PC-3 (cell line): ENCODE measurements around the gene XAF1. TPM values are rescaled to one million over a fixed set of nuclear protein-coding genes. Genes with fewer than 3 reads are reported as not detected.
"Not testable (repeated sequence)": the region's sequence is repeated elsewhere in the genome, so short reads cannot be mapped to it uniquely, and the experiment has no call there.

Experiments
- ATAC-seq: fragments of 200-7000 bp; cut with Tn5 transposase; 2 replicates; pipeline ENCODE4 v1.9.1; 2020; ENCODE audit warnings: mild to moderate bottlenecking, moderate library complexity
- BruUV-seq: library from RNA; stranded (reverse); fragments of 400-500 nt; replicated peaks from 2 replicates; lab custom pipeline; 2021; lab: Mats Ljungman, UMichigan
- CTCF ChIA-PET: fragments of 300-600 bp; sonication (Branson Sonifier 250); formaldehyde crosslinking; loops from one replicate; lab custom pipeline; 2022; ENCODE audit warnings: antibody characterized with exemption; lab: Charles Lee
- POLR2A ChIA-PET: fragments of 300-600 bp; sonication (Branson Sonifier 250); formaldehyde crosslinking; loops from one replicate; lab custom pipeline; 2022; ENCODE audit warnings: antibody characterized with exemption; ENCODE audit not compliant: unreplicated experiment; lab: Charles Lee
- DNase-seq: peaks from one replicate; pipeline ENCODE4 v3.0.0-alpha.2; 2015
- H2AFZ ChIP-seq: fragments of 300-600 bp; sonication (generic); 2 replicates; pipeline ENCODE4 v1.6.0; 2016; ENCODE audit warnings: antibody characterized with exemption, low read length
- H3F3A ChIP-seq: fragments of 300-600 bp; sonication (generic); one replicate; pipeline ENCODE4 v1.6.0; 2017; ENCODE audit warnings: antibody characterized with exemption, low read length, control low read depth, mild to moderate bottlenecking; ENCODE audit not compliant: unreplicated experiment
- H3K27ac ChIP-seq: fragments of 300-600 bp; sonication (generic); 2 replicates; pipeline ENCODE4 v1.5.1; 2016; ENCODE audit warnings: mild to moderate bottlenecking, low read length
- H3K27me3 ChIP-seq: fragments of 300-600 bp; sonication (generic); 2 replicates; pipeline ENCODE4 v1.6.1; 2016; ENCODE audit warnings: low read length, mixed read lengths
- H3K36me3 ChIP-seq: fragments of 300-600 bp; sonication (generic); 2 replicates; pipeline ENCODE4 v1.6.1; 2016; ENCODE audit warnings: low read depth, mixed run types, low read length, mixed read lengths
- H3K4me1 ChIP-seq: fragments of 300-600 bp; sonication (generic); 2 replicates; pipeline ENCODE4 v1.5.1; 2016; ENCODE audit warnings: low read length; ENCODE audit not compliant: insufficient read depth
- H3K4me2 ChIP-seq: fragments of 300-600 bp; sonication (generic); 2 replicates; pipeline ENCODE4 v1.6.0; 2016; ENCODE audit warnings: low read length
- H3K4me3 ChIP-seq: fragments of 300-600 bp; sonication (generic); 2 replicates; pipeline ENCODE4 v1.5.1; 2016; ENCODE audit warnings: mild to moderate bottlenecking, low read length, mixed read lengths
- H3K79me2 ChIP-seq: fragments of 300-600 bp; sonication (generic); 2 replicates; pipeline ENCODE4 v1.6.1; 2017; ENCODE audit warnings: low read length, mixed read lengths
- H3K9ac ChIP-seq: fragments of 300-600 bp; sonication (generic); 2 replicates; pipeline ENCODE4 v1.6.0; 2016; ENCODE audit warnings: mild to moderate bottlenecking, low read length
- H3K9me2 ChIP-seq: fragments of 300-600 bp; sonication (generic); replicated peaks from 2 replicates; pipeline ENCODE4 v1.6.1; 2016; ENCODE audit warnings: mixed run types, low read length, mixed read lengths
- H3K9me3 ChIP-seq: fragments of 300-600 bp; sonication (generic); 2 replicates; pipeline ENCODE4 v1.6.1; 2016; ENCODE audit warnings: low read length, mixed read lengths
- H4K20me1 ChIP-seq: fragments of 300-600 bp; sonication (generic); 2 replicates; pipeline ENCODE4 v1.6.1; 2016; ENCODE audit warnings: low read length, mixed read lengths
- CTCF ChIP-seq: fragments of 300-600 bp; sonication (generic); conservative IDR thresholded peaks from 2 replicates; pipeline ENCODE4 v1.5.1; 2017; ENCODE audit warnings: antibody characterized with exemption, low read depth, mild to moderate bottlenecking, low read length
- EZH2 ChIP-seq: fragments of 300-600 bp; sonication (generic); IDR thresholded peaks from one replicate; pipeline ENCODE4 v1.6.1; 2017; ENCODE audit warnings: antibody characterized with exemption, mild to moderate bottlenecking, low read length; ENCODE audit not compliant: unreplicated experiment
- EZH2phosphoT487 ChIP-seq: fragments of 300-600 bp; sonication (generic); IDR thresholded peaks from 2 replicates; pipeline ENCODE4 v1.6.1; 2018; ENCODE audit warnings: mild to moderate bottlenecking, antibody characterized with exemption, low read length, borderline replicate concordance
- intact Hi-C: fragments of 100-400 bp; cut with micrococcal nuclease; formaldehyde crosslinking; loops from 2 replicates; pipeline ENCODE4 v1.9.0; 2023
- total RNA-seq: library from RNA; depleted of rRNA; stranded (reverse); fragments of >200 nt; gene quantifications from 2 replicates; pipeline ENCODE4 v1.2.3, GENCODE V29; 2014

The XAF1 gene
- total RNA-seq, 1 experiment from 2014 or later, result not detected

DNA sequence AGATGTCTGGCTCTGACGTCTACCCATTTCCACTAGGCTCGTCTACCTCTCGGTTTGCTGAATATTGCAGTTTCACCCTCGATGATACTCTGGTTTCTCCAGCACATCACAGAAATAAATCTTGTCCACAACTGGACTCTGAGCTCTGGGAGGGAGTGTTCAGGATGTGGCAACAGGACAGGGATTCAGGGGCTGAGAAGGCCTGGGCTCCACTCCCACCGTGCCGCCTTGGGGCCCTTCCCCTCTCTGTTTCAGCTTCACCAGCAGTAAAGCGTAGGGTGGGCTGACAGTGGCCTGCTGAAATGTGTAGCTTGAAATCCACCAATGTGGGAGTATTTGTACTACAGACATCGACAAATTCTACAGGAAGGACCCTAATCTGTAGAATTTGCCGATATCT, 55.7 kb downstream of the XAF1 start:
- Histone ChIP-seq H4K20me1 (no peaks in the 10 kb centered on the region), H3F3A (no peaks in the 10 kb centered on the region), H3K9me3 (no peaks in the 10 kb centered on the region), H3K4me3 (no peak overlapping the region), H3K4me2 (no peak overlapping the region), H3K36me3 (no peaks in the 10 kb centered on the region), H3K9ac (no peak overlapping the region), H3K27ac (no peak overlapping the region), H3K79me2 (no peaks in the 10 kb centered on the region), H3K4me1 (no peaks in the 10 kb centered on the region), H3K27me3 (0 out of 2 replicates have a peak, but pooled peaks cover 4% of the 10 kb centered on the region), H2AFZ (no peak overlapping the region), H3K9me2 (no peaks in the 10 kb centered on the region)
- no peak for TF ChIP-seq EZH2phosphoT487
- no peak for TF ChIP-seq EZH2
- no peak for TF ChIP-seq CTCF
- ATAC-seq (no peak), DNase-seq (no peak)
- POLR2A ChIA-PET, result no interaction called here
- CTCF ChIA-PET, result no interaction called here
- intact Hi-C loops, result no loop called here
- BruUV-seq, result no TSS peak

DNA sequence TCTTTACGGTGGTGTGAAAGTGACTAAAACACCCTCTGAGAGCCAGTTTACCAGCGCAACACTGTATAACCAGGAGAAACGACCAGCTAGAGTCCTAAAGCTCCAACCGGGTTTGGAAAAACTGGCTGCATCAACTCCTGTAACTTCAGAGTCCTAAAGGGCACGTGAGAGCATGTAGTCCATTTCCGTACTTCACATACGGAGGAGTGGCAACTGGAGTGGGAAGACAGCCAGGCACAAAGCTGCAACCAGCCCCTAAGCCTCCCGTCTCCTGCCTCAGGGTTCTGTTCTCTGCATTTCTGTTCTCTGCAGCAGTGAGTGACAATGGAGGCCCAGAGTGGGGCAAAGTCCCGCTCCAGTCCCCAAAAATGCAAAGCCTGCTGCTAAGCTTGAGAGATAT, 56.4 kb downstream of the XAF1 start:
- H3K27me3 ChIP-seq, result 0 out of 2 replicates have a peak, but pooled peaks cover 4% of the 10 kb centered on the region
- no peaks in the 10 kb centered on the region for H3K36me3 ChIP-seq
- no peak overlapping the region for H2AFZ ChIP-seq
- H3K9me2 ChIP-seq, result no peaks in the 10 kb centered on the region
- no peaks in the 10 kb centered on the region for H3K79me2 ChIP-seq
- H3K4me2 ChIP-seq, result no peak overlapping the region
- no peaks in the 10 kb centered on the region for H3K4me1 ChIP-seq
- TF ChIP-seq EZH2phosphoT487 (no peak), EZH2 (no peak), CTCF (no peak)
- H3K4me3 ChIP-seq, result no peak overlapping the region
- H3K9ac ChIP-seq, result no peak overlapping the region
- no peaks in the 10 kb centered on the region for H3K9me3 ChIP-seq
- no peak overlapping the region for H3K27ac ChIP-seq
- ATAC-seq (no peak), DNase-seq (no peak)
- BruUV-seq, result no TSS peak
- H3F3A ChIP-seq, result no peaks in the 10 kb centered on the region
- intact Hi-C loops, result no loop called here
- POLR2A ChIA-PET, result no interaction called here
- no peaks in the 10 kb centered on the region for H4K20me1 ChIP-seq
- CTCF ChIA-PET, result no interaction called here

DNA sequence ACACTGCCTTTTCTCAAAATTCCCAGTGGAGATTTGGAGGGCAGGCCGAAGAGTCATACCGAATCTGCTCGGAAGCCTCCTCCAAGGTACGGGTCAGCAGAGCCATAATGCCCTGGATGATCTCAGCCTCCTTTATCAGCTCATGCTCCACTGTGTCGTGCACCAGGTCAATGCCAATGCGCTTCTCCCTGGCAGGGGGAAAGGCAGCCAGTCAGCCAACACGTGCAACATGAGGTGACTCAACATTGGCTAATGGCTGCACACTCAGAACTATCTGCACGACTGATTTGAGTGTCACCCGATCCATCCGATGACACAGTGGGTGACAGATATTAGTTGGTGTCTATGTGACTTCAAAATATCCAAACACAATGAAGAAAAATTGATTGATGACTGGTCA, 59.9 kb downstream of the XAF1 start:
- CTCF ChIA-PET, result no interaction called here
- intact Hi-C loops, result no loop called here

DNA sequence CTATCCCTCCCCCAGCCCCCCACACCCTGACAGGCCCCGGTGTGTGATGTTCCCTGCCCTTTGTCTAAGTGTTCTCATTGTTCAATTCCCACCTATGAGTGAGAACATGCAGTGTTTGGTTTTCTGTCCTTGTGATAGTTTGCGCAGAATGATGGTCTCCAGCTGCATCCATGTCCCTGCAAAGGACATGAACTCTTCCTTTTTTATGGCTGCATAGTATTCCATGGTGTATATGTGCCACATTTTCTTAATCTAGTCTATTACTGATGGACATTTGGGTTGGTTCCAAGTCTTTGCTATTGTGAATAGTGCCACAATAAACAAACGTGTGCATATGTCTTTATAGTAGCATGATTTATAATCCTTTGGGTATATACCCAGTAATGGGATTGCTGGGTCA, 60.5 kb downstream of the XAF1 start:
- H3K4me2 ChIP-seq, H2AFZ ChIP-seq, H3K9me3 ChIP-seq, H3K27me3 ChIP-seq, H3F3A ChIP-seq, H3K79me2 ChIP-seq, intact Hi-C loops, H3K4me1 ChIP-seq, ATAC-seq, H3K9me2 ChIP-seq, H3K9ac ChIP-seq, H4K20me1 ChIP-seq, H3K4me3 ChIP-seq, H3K27ac ChIP-seq, POLR2A ChIA-PET, BruUV-seq, DNase-seq, CTCF ChIA-PET, H3K36me3 ChIP-seq: not testable (repeated sequence)

More for the DNA sequence above, 59.9 kb downstream of the XAF1 start:
- no peaks in the 10 kb centered on the region for H3F3A ChIP-seq
- no peaks in the 10 kb centered on the region for H3K36me3 ChIP-seq
- no peaks in the 10 kb centered on the region for H3K79me2 ChIP-seq
- BruUV-seq, result no TSS peak
- H3K9me3 ChIP-seq, result no peaks in the 10 kb centered on the region
- no peaks in the 10 kb centered on the region for H3K4me1 ChIP-seq
- POLR2A ChIA-PET, result no interaction called here
- ATAC-seq (no peak), DNase-seq (peak; percentile 37)
- no peak overlapping the region for H3K4me2 ChIP-seq
- no peak for TF ChIP-seq EZH2phosphoT487
- no peak for TF ChIP-seq CTCF
- TF ChIP-seq EZH2, result no peak
- H3K27me3 ChIP-seq, result no peaks in the 10 kb centered on the region
- no peak overlapping the region for H3K9ac ChIP-seq
- no peak overlapping the region for H3K27ac ChIP-seq
- H3K9me2 ChIP-seq, result no peaks in the 10 kb centered on the region
- H3K4me3 ChIP-seq, result no peak overlapping the region
- no peaks in the 10 kb centered on the region for H4K20me1 ChIP-seq
- H2AFZ ChIP-seq, result no peak overlapping the region
